ENCODE results near the gene SLC1A3. TPM values are rescaled to one million over a fixed set of nuclear protein-coding genes. Genes with fewer than 3 reads are reported as not detected.

SLC1A3 gene
- total and polyA plus RNA-seq, 2 of the 4 experiments (the other 2 are of a cell fraction): 0.27 to 1.3 TPM

DNA sequence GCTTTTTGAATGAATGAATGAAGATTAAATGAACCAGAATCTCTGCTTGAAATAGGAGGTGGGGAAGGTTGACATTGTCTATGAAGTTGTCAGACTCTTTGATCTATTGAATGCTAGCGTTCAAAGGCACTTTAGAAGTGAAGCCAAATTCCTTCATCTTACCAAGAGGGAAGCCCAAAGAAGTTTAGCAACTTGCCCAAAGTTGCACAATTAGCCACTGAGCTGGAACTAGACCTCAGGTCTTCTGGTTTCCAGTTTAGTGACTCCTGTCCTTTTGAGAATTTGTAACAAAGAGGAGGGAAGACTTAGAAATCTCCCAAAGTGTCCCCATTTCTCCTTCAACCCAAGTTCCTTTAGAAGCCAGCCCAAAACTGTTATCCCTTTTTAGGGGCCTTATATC is 20.7 kb upstream of the SLC1A3 start:
- Histone ChIP-seq H2BK5ac (ENCODE audit: low read depth, low read length, poor library complexity, severe bottlenecking) (no peak overlapping the region), H3K4ac (ENCODE audit: low read depth, low read length) (no peak overlapping the region), H3K56ac (ENCODE audit: extremely low read depth, insufficient read depth, low read length) (no peak overlapping the region), H2AK9ac (replicated peaks; ENCODE audit: low read depth, low read length, poor library complexity) (no peak overlapping the region), H3K4me2 (ENCODE audit: low read depth, low read length) (no peak overlapping the region), H3K18ac (ENCODE audit: low read depth, low read length) (no peak overlapping the region), H3K27me3 (ENCODE audit: control insufficient read depth, insufficient read depth, low read length) (peaks cover 13% of the 10 kb centered on the region), H3K23ac (ENCODE audit: low read depth, low read length) (no peak overlapping the region), H4K8ac (ENCODE audit: low read depth in 2 of 2, low read length in 2 of 2) (no peak overlapping the region), H3K9me3 (ENCODE audit: control insufficient read depth, insufficient read depth, low read length) (no peaks in the 10 kb centered on the region), H3K36me3 (ENCODE audit: control insufficient read depth, insufficient read depth, low read length) (no peaks in the 10 kb centered on the region), H2AK5ac (ENCODE audit: low read depth, low read length) (no peak overlapping the region), H3K27ac (ENCODE audit: insufficient read depth, low read length) (no peak overlapping the region), H3K9me1 (ENCODE audit: insufficient read depth, low read length) (no peaks in the 10 kb centered on the region), H3K79me1 (ENCODE audit: low read depth in 1 of 2, low read length in 2 of 2) (no peaks in the 10 kb centered on the region), H3K4me3 (ENCODE audit: insufficient read depth, low read depth, low read length) (no peak overlapping the region), H2AFZ (replicated peaks; ENCODE audit: low read length, poor library complexity) (no peak overlapping the region), H2BK120ac (ENCODE audit: low read depth, low read length) (no peak overlapping the region), H3K4me1 (ENCODE audit: control insufficient read depth, insufficient read depth, low read length) (no peaks in the 10 kb centered on the region), H2BK20ac (ENCODE audit: low read depth, low read length) (no peak overlapping the region), H3K9ac (ENCODE audit: low read depth, low read length) (no peak overlapping the region), H4K20me1 (ENCODE audit: insufficient read depth, low read length) (no peaks in the 10 kb centered on the region), H4K5ac (ENCODE audit: low read depth, low read length) (no peak overlapping the region), H2BK15ac (ENCODE audit: low read depth, low read length) (no peak overlapping the region), H3K14ac (replicated peaks; ENCODE audit: low read depth, low read length) (no peak overlapping the region), H4K91ac (ENCODE audit: insufficient read depth, low read depth, low read length) (no peak overlapping the region)
- BruUV-seq (replicated peaks): no TSS peak
- ATAC-seq (ENCODE audit: low read depth) (no peak), DNase-seq (no peak)
- TF ChIP-seq RFX5 (IDR thresholded peaks at IDR 0.05; ENCODE audit: low read depth, low read length): no peak
- TF ChIP-seq NFE2L2 (IDR thresholded peaks at IDR 0.05; ENCODE audit: low read depth, low read length): no peak
- no peak for TF ChIP-seq RCOR1 (IDR thresholded peaks at IDR 0.05; ENCODE audit: insufficient replicate concordance, low read length)
- no peak for TF ChIP-seq FOS (IDR thresholded peaks at IDR 0.05; ENCODE audit: low read depth, low read length)
- no peak for TF ChIP-seq BHLHE40 (IDR thresholded peaks at IDR 0.05; ENCODE audit: low read depth, low read length)
- no peak for TF ChIP-seq CHD1 (IDR thresholded peaks at IDR 0.05; ENCODE audit: low read depth, low read length)
- no peak for TF ChIP-seq MAFK (IDR thresholded peaks at IDR 0.05; ENCODE audit: low read depth, low read length)
- no peak for TF ChIP-seq SMC3 (IDR thresholded peaks at IDR 0.05; ENCODE audit: low read depth, low read length)
- TF ChIP-seq, protein P1, sequence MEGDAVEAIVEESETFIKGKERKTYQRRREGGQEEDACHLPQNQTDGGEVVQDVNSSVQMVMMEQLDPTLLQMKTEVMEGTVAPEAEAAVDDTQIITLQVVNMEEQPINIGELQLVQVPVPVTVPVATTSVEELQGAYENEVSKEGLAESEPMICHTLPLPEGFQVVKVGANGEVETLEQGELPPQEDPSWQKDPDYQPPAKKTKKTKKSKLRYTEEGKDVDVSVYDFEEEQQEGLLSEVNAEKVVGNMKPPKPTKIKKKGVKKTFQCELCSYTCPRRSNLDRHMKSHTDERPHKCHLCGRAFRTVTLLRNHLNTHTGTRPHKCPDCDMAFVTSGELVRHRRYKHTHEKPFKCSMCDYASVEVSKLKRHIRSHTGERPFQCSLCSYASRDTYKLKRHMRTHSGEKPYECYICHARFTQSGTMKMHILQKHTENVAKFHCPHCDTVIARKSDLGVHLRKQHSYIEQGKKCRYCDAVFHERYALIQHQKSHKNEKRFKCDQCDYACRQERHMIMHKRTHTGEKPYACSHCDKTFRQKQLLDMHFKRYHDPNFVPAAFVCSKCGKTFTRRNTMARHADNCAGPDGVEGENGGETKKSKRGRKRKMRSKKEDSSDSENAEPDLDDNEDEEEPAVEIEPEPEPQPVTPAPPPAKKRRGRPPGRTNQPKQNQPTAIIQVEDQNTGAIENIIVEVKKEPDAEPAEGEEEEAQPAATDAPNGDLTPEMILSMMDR (conservative IDR thresholded peaks at IDR 0.05; ENCODE audit: low read depth, low read length): no peak
- no peak for TF ChIP-seq CEBPB (IDR thresholded peaks at IDR 0.05; ENCODE audit: low read depth, low read length)
- TF ChIP-seq MAZ (IDR thresholded peaks at IDR 0.05; ENCODE audit: borderline replicate concordance, low read depth, low read length): no peak
- TF ChIP-seq, protein P2, sequence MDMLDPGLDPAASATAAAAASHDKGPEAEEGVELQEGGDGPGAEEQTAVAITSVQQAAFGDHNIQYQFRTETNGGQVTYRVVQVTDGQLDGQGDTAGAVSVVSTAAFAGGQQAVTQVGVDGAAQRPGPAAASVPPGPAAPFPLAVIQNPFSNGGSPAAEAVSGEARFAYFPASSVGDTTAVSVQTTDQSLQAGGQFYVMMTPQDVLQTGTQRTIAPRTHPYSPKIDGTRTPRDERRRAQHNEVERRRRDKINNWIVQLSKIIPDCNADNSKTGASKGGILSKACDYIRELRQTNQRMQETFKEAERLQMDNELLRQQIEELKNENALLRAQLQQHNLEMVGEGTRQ (IDR thresholded peaks at IDR 0.05; ENCODE audit: low read depth, low read length): no peak
- no peak for TF ChIP-seq MXI1 (IDR thresholded peaks at IDR 0.05; ENCODE audit: borderline replicate concordance, low read depth, low read length)
- TF ChIP-seq RAD21 (IDR thresholded peaks at IDR 0.05; ENCODE audit: low read length): no peak
- TF ChIP-seq, protein P3, sequence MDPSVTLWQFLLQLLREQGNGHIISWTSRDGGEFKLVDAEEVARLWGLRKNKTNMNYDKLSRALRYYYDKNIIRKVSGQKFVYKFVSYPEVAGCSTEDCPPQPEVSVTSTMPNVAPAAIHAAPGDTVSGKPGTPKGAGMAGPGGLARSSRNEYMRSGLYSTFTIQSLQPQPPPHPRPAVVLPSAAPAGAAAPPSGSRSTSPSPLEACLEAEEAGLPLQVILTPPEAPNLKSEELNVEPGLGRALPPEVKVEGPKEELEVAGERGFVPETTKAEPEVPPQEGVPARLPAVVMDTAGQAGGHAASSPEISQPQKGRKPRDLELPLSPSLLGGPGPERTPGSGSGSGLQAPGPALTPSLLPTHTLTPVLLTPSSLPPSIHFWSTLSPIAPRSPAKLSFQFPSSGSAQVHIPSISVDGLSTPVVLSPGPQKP (IDR thresholded peaks at IDR 0.05; ENCODE audit: borderline replicate concordance, low read depth, low read length): no peak
- no peak for TF ChIP-seq POLR2A (IDR thresholded peaks at IDR 0.05; ENCODE audit: low read depth, low read length)
- WGBS, 2 experiments (ENCODE audit: extremely low coverage in 2 of 2, insufficient read length in 1 of 2): no CpG with 5 or more reads among the region's 1 CpG
- intact Hi-C loops (cut with micrococcal nuclease): no loop called here
- POLR2A ChIA-PET (ENCODE audit: unreplicated experiment): no interaction called here
- CTCF ChIA-PET: interaction anchor here (1.1 to 1.2 kb wide), 2 partner anchors 19 to 46 kb away, joined by 3 read pairs; no protein-coding TSS in a partner anchor
- in situ Hi-C loops (cut with MboI; ENCODE audit: low sequenced_read_pairs): no loop called here
- dilution Hi-C loops (cut with HindIII; ENCODE audit: low sequenced_read_pairs, unreplicated experiment): no loop called here
